HepG2 (cell line): ENCODE results near the gene CKAP5. TPM values are rescaled to one million over a fixed set of nuclear protein-coding genes. Genes with fewer than 3 reads are reported as not detected.

Source experiments
- AHDC1 ChIP-seq: sonication (generic); formaldehyde crosslinking; IDR thresholded peaks from 2 replicates; pipeline ENCODE4 v1.5.1; 2020; ENCODE audit warnings: mild to moderate bottlenecking, missing genetic modification reagents, borderline replicate concordance
- CBX2 ChIP-seq, 2 experiments: fragments of 200-600 bp in 1 of 2; sonication (generic); formaldehyde crosslinking in 1 of 2; IDR thresholded peaks; 2 replicates each; pipeline versions ENCODE4 v1.7.0 to v1.8.1; 2018 to 2022; ENCODE audit warnings: low read depth in 2 of 2, low read length in 1 of 2, mild to moderate bottlenecking in 1 of 2, missing genetic modification reagents in 1 of 2
- ELF3 ChIP-seq: IDR thresholded peaks from 2 replicates; pipeline ENCODE4 v1.6.1; 2016; ENCODE audit warnings: missing genetic modification reagents, missing compliant biosample characterization
- FOXC1 ChIP-seq: sonication (generic); formaldehyde crosslinking; IDR thresholded peaks from 2 replicates; pipeline ENCODE4 v1.8.0; 2022; ENCODE audit warnings: mild to moderate bottlenecking, missing genetic modification reagents, borderline replicate concordance
- GMEB1 ChIP-seq: sonication (generic); formaldehyde crosslinking; IDR thresholded peaks from 2 replicates; pipeline ENCODE4 v1.5.1; 2020; ENCODE audit warnings: missing genetic modification reagents, mild to moderate bottlenecking, borderline replicate concordance
- HMG20A ChIP-seq: IDR thresholded peaks from 2 replicates; pipeline ENCODE4 v1.6.1; 2016; ENCODE audit warnings: borderline replicate concordance
- MBNL3 ChIP-seq: fragments of 250-450 bp; sonication (Bioruptor Pico); conservative IDR thresholded peaks from 2 replicates; pipeline ENCODE4 v1.8.0; 2022; ENCODE audit warnings: mild to moderate bottlenecking, inconsistent platforms
- MIXL1 ChIP-seq: IDR thresholded peaks from 2 replicates; pipeline ENCODE4 v1.6.1; 2016
- PAF1 ChIP-seq: IDR thresholded peaks from 2 replicates; pipeline ENCODE4 v1.6.1; 2016; ENCODE audit warnings: missing genetic modification reagents, missing compliant biosample characterization
- PHB2 ChIP-seq: fragments of 450-650 bp; IDR thresholded peaks from 2 replicates; pipeline ENCODE4 v1.6.1; 2018; ENCODE audit not compliant: partially characterized antibody
- PHF20 ChIP-seq: sonication (generic); formaldehyde crosslinking; IDR thresholded peaks from 2 replicates; pipeline ENCODE4 v1.5.0; 2020; ENCODE audit warnings: mild to moderate bottlenecking, missing genetic modification reagents
- POLR2G ChIP-seq: fragments of 200-400 bp; formaldehyde crosslinking; IDR thresholded peaks from 2 replicates; pipeline ENCODE4 v1.6.1; 2018; ENCODE audit warnings: mild to moderate bottlenecking, low read depth, low read length, moderate library complexity
- RARG ChIP-seq: sonication (generic); formaldehyde crosslinking; IDR thresholded peaks from 2 replicates; pipeline ENCODE4 v1.4.0; 2020; ENCODE audit warnings: low read depth, mild to moderate bottlenecking, missing genetic modification reagents
- SALL1 ChIP-seq: sonication (generic); formaldehyde crosslinking; IDR thresholded peaks from 2 replicates; pipeline ENCODE4 v1.8.0; 2022; ENCODE audit warnings: mild to moderate bottlenecking, missing genetic modification reagents
- SOX5 ChIP-seq: IDR thresholded peaks from 2 replicates; pipeline ENCODE4 v1.6.1; 2016; ENCODE audit warnings: borderline replicate concordance
- ZKSCAN5 ChIP-seq: sonication (generic); formaldehyde crosslinking; IDR thresholded peaks from 2 replicates; pipeline ENCODE4 v1.5.1; 2020; ENCODE audit warnings: mild to moderate bottlenecking, missing genetic modification reagents
- ZNF264 ChIP-seq: sonication (generic); formaldehyde crosslinking; IDR thresholded peaks from 2 replicates; pipeline ENCODE4 v1.4.0; 2020; ENCODE audit warnings: missing genetic modification reagents
- ZNF281 ChIP-seq: sonication (generic); formaldehyde crosslinking; IDR thresholded peaks from 2 replicates; pipeline ENCODE4 v1.4.0; 2020; ENCODE audit warnings: missing genetic modification reagents, borderline replicate concordance
- ZNF773 ChIP-seq: sonication (generic); formaldehyde crosslinking; IDR thresholded peaks from 2 replicates; pipeline ENCODE4 v1.4.0; 2020; ENCODE audit warnings: missing genetic modification reagents, borderline replicate concordance
- ZNF775 ChIP-seq: sonication (generic); formaldehyde crosslinking; IDR thresholded peaks from 2 replicates; pipeline ENCODE4 v1.4.0; 2020; ENCODE audit warnings: missing genetic modification reagents, mild to moderate bottlenecking, moderate library complexity, borderline replicate concordance
- polyA plus RNA-seq, 8 experiments: library from polyadenylated mRNA; depleted of rRNA in 3 of 8; stranded (reverse) in 7 of 8; unstranded in 1 of 8; fragments of >200 nt; fragmentation: Illumina TruSeq in 4 of 8; extraction: Trizol in 4 of 8; gene quantifications; 2 replicates each; pipeline versions ENCODE4 v1.2.1 to v1.2.3, GENCODE V29; 2011 to 2016; ENCODE audit warnings: low read depth in 4 of 8, missing spikeins in 1 of 8, mixed read lengths in 1 of 8; ENCODE audit not compliant: insufficient read depth in 1 of 8
- total RNA-seq, 5 experiments: library from RNA; depleted of rRNA; stranded (reverse); fragments of >200 nt; fragmentation: Illumina TruSeq; extraction: Trizol; gene quantifications; 2 replicates each; pipeline ENCODE4 v1.2.3, GENCODE V29; 2016; ENCODE audit warnings: low read depth in 1 of 5

The CKAP5 gene
- total and polyA plus RNA-seq, 2 of the 13 experiments (the other 11 are each of a cell fraction or from before 2014, with no cell fraction given), result 79.2 to 103 TPM

- TF ChIP-seq CBX2 (IDR thresholded peaks at IDR 0.05; ENCODE audit: low read depth, low read length) (no peak), CBX2 (CRISPR knock-in tag; IDR thresholded peaks at IDR 0.05; ENCODE audit: low read depth) (no peak), ZNF281 (CRISPR knock-in tag) (no peak), HMG20A (no peak), SALL1 (CRISPR knock-in tag) (no peak), MIXL1 (CRISPR knock-in tag) (no peak), ZNF775 (CRISPR knock-in tag) (no peak), RARG (CRISPR knock-in tag) (no peak), FOXC1 (no peak), PHF20 (CRISPR knock-in tag) (no peak), ZNF264 (CRISPR knock-in tag) (no peak), PHB2 (no peak), MBNL3 (CRISPR knock-in tag) (no peak), SOX5 (no peak), POLR2G (peak; percentile 71; the same call in 1 of the 2 replicates), ZNF773 (CRISPR knock-in tag) (no peak), GMEB1 (CRISPR knock-in tag) (no peak), PAF1 (CRISPR knock-in tag) (peak; percentile 82), ELF3 (CRISPR knock-in tag) (no peak), ZKSCAN5 (CRISPR knock-in tag) (no peak), AHDC1 (CRISPR knock-in tag) (no peak)
These were observed 104.2 kb downstream of the CKAP5 start (continued) for GRCh38 chr11:46741600-46742484.
